Body of pancreas (tissue), 4 donors: ENCODE measurements around the gene LCK. TPM values are rescaled to one million over a fixed set of nuclear protein-coding genes. Genes with fewer than 3 reads are reported as not detected.
A peak's percentile ranks its signal among the peaks of the same experiment; 100 is the strongest.

Source experiments
- ATAC-seq: fragments of 150-250 bp; one replicate; pipeline ENCODE4 v1.9.1; 2016
- DNase-seq, 4 donors: peaks; one replicate each; pipeline ENCODE4 v3.0.0-alpha.2; 2019
- H3K27ac ChIP-seq, 4 donors: fragments of 200-600 bp; sonication (generic); 1 replicate in 3 of 4; 2 replicates in 1 of 4; pipeline versions ENCODE4 v1.5.1 to v1.6.1; 2016 to 2019; ENCODE audit warnings: mild to moderate bottlenecking in 1 of 4, mixed read lengths in 1 of 4, moderate library complexity in 1 of 4
- H3K27me3 ChIP-seq, 2 donors: fragments of 200-600 bp; sonication (generic); one replicate each; pipeline ENCODE4 v1.6.0; 2016; ENCODE audit warnings: mild to moderate bottlenecking in 1 of 2
- H3K36me3 ChIP-seq, 2 donors: fragments of 200-600 bp; sonication (generic); replicated peaks in 1 of 2; 2 replicates each; pipeline ENCODE4 v1.5.1; 2016; ENCODE audit warnings: low read depth in 2 of 2; ENCODE audit not compliant: insufficient read depth in 1 of 2
- H3K4me1 ChIP-seq: fragments of 200-600 bp; sonication (generic); one replicate; pipeline ENCODE4 v1.6.0; 2016
- H3K4me3 ChIP-seq, 2 donors: fragments of 200-600 bp; sonication (generic); 1 replicate in 1 of 2; 2 replicates in 1 of 2; pipeline ENCODE4 v1.5.1; 2016 to 2019
- H3K9me3 ChIP-seq, 3 donors: fragments of 200-600 bp; sonication (generic); 1 replicate in 2 of 3; 2 replicates in 1 of 3; pipeline ENCODE4 v1.5.1; 2016
- POLR2A ChIP-seq, 3 donors: fragments of 450-650 bp; IDR thresholded peaks; one replicate each; pipeline ENCODE4 v1.6.1; 2016; ENCODE audit warnings: antibody characterized with exemption in 3 of 3, mild to moderate bottlenecking in 2 of 3
- WGBS, 2 donors: methylation state at CpG; one replicate each; pipeline ENCODE4 v1.1.5; 2017; 5-methylcytosine and 5-hydroxymethylcytosine counted together
- intact Hi-C: fragments of 100-400 bp; cut with DNase I; formaldehyde crosslinking; loops from one replicate; pipeline ENCODE4 v1.15.1; 2023
- total RNA-seq, 2 donors: library from RNA; depleted of rRNA; stranded (reverse); fragments of >200 nt; gene quantifications; one replicate each; pipeline ENCODE4 v1.1.0, GENCODE V29; 2016
- TF ChIP-seq, protein P1 (sequence below), 7 experiments: fragments of 450-650 bp in 4 of 7; fragments of 200-600 bp in 3 of 7; sonication (generic) in 3 of 7; IDR thresholded peaks; one replicate each; pipeline ENCODE4 v1.5.1; 2016 to 2019; ENCODE audit warnings: antibody characterized with exemption in 7 of 7

LCK gene
- total RNA-seq, 2 donors from 2014 or later, result 1.6 TPM; not detected in 1

DNA sequence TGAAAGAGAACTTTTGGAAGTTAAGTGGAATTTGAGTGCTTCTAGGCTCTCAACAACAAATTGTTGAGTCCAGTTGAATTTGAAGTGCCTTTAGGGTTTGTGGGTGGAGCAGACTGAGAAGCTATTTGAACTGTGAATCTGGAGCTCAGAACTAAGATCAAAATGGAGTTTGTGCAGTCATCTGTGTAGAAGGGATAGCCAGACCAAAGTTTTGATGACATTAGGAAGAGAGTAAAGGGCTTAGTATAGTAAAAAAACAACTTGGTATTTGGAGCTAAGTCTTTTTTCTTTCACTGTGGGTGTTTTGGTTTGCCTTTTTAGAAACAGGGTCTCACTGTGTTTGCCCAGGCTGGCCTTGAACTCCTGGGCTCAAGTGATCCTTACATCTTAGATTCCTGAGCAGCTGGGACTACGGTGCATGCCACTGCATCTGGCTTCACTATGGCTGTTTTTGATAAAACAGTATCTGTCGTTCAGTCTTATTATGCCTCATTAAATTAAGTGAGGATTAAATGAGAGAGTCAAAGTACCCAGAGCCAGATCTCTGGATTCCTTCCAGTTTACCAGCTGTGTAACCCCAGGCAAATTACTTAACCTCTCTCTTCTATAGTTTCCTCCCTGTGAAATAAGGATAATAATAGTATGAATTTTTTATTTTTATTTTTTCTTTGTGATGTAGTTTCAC lies 60.8 kb downstream of the LCK start:
- ATAC-seq (no peak), DNase-seq (no peak)
- H3K27ac ChIP-seq, result no peak overlapping the region
- no peak overlapping the region for H3K4me3 ChIP-seq
- H3K4me1 ChIP-seq, result peaks cover 26% of the 10 kb centered on the region
- WGBS, 2 donors, result 30 to 31% methylated on average over 2 of the region's 2 CpGs
- no peaks in the 10 kb centered on the region for H3K27me3 ChIP-seq
- intact Hi-C loops, result no loop called here
- H3K36me3 ChIP-seq, result no peaks in the 10 kb centered on the region
- H3K9me3 ChIP-seq, result no peaks in the 10 kb centered on the region
- no peak for TF ChIP-seq POLR2A (IDR thresholded peaks at IDR 0.05)
- TF ChIP-seq, protein P1, sequence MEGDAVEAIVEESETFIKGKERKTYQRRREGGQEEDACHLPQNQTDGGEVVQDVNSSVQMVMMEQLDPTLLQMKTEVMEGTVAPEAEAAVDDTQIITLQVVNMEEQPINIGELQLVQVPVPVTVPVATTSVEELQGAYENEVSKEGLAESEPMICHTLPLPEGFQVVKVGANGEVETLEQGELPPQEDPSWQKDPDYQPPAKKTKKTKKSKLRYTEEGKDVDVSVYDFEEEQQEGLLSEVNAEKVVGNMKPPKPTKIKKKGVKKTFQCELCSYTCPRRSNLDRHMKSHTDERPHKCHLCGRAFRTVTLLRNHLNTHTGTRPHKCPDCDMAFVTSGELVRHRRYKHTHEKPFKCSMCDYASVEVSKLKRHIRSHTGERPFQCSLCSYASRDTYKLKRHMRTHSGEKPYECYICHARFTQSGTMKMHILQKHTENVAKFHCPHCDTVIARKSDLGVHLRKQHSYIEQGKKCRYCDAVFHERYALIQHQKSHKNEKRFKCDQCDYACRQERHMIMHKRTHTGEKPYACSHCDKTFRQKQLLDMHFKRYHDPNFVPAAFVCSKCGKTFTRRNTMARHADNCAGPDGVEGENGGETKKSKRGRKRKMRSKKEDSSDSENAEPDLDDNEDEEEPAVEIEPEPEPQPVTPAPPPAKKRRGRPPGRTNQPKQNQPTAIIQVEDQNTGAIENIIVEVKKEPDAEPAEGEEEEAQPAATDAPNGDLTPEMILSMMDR (IDR thresholded peaks at IDR 0.05), result no peak

DNA sequence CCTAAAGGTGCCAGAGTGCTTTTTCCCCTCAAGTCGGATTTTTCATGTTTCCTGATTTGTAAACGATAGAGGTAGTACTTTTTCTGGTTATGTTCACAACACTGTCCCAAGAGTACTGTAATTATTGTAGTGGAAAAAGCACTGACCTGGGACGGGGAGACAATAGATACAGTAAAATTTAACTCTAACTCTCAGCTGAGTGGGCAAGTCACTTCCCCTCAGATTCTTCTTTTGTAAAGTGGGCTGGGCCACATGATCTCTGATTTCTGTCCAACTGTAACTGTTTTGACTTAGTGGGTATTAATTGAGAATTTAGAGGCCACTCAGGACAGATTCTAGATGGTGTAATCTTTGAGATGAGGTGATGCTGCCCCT lies 65.8 kb downstream of the LCK start:
- intact Hi-C loops, result no loop called here
- Histone ChIP-seq H3K4me1 (peaks cover 16% of the 10 kb centered on the region), H3K36me3 (no peaks in the 10 kb centered on the region), H3K9me3 (no peaks in the 10 kb centered on the region), H3K27me3 (no peaks in the 10 kb centered on the region), H3K27ac (no peak overlapping the region), H3K4me3 (no peak overlapping the region)
- ATAC-seq, result no peak
- no peak for DNase-seq
- WGBS, 2 donors, result 65 to 66% methylated on average over 3 of the region's 3 CpGs
- TF ChIP-seq, protein P1 (IDR thresholded peaks at IDR 0.05), result no peak
- TF ChIP-seq POLR2A (IDR thresholded peaks at IDR 0.05), result no peak

GRCh38 chr1:32318127-32318869 lies 67.2 kb downstream of the LCK start:
- Histone ChIP-seq H3K27ac (no peak overlapping the region), H3K36me3 (no peaks in the 10 kb centered on the region), H3K4me1 (peaks cover 27% of the 10 kb centered on the region), H3K9me3 (no peaks in the 10 kb centered on the region), H3K27me3 (no peaks in the 10 kb centered on the region), H3K4me3 (no peak overlapping the region)
- ATAC-seq (no peak), DNase-seq (no peak)
- intact Hi-C loops, result no loop called here
- WGBS, 2 donors, result 92% methylated on average over 10 of the region's 10 CpGs
- TF ChIP-seq, protein P1 (IDR thresholded peaks at IDR 0.05), result no peak
- TF ChIP-seq POLR2A (IDR thresholded peaks at IDR 0.05), result no peak

GRCh38 chr1:32321712-32322291 lies 70.7 kb downstream of the LCK start:
- peak; percentile 78 to 87 (median 86) for DNase-seq
- ATAC-seq, result peak; percentile 94
- H3K36me3 ChIP-seq, result peaks cover 0 to 3% of the 10 kb centered on the region in 2 donors

More at GRCh38 chr1:32321712-32322291, 70.7 kb downstream of the LCK start:
- TF ChIP-seq, protein P1 (IDR thresholded peaks at IDR 0.05), result no peak
- TF ChIP-seq POLR2A (IDR thresholded peaks at IDR 0.05), result no peak
- no peaks in the 10 kb centered on the region for H3K9me3 ChIP-seq
- H3K4me1 ChIP-seq, result peaks cover 23% of the 10 kb centered on the region
- peak overlapping the region in 3 of 4 donors; percentile 55 to 73 (median 56) for H3K27ac ChIP-seq
- no peak overlapping the region for H3K4me3 ChIP-seq
- intact Hi-C loops, result no loop called here
- WGBS, 2 donors, result 5 to 16% methylated on average over 5 of the region's 5 CpGs
- H3K27me3 ChIP-seq, result no peaks in the 10 kb centered on the region
